Activated CD4-positive, alpha-beta T cell treated with anti-CD3 and anti-CD28 coated beads for 36 hours (primary cell): ENCODE data around the gene SPSB1. TPM values are rescaled to one million over a fixed set of nuclear protein-coding genes. Genes with fewer than 3 reads are reported as not detected.

Source experiments
- ATAC-seq: fragments of 200-7000 bp; cut with Tn5 transposase; one replicate; pipeline ENCODE4 v1.10.0; 2021; ENCODE audit warnings: mild to moderate bottlenecking, moderate library complexity
- CTCF ChIA-PET: fragments of 350-600 bp; sonication (Branson Sonifier 250); formaldehyde crosslinking; loops from one replicate; lab custom pipeline; 2021; ENCODE audit warnings: antibody characterized with exemption; lab: Charles Lee
- POLR2A ChIA-PET: fragments of 350-600 bp; sonication (Branson Sonifier 250); formaldehyde crosslinking; loops from one replicate; lab custom pipeline; 2021; ENCODE audit warnings: antibody characterized with exemption, inconsistent platforms; lab: Charles Lee
- DNase-seq: peaks from one replicate; pipeline ENCODE4 v3.0.0-alpha.2; 2020
- H3K27ac Mint-ChIP-seq: one replicate; pipeline ENCODE4 v1.8.0; 2021; ENCODE audit warnings: mixed read lengths
- H3K27me3 Mint-ChIP-seq: one replicate; pipeline ENCODE4 v1.8.0; 2021; ENCODE audit warnings: mixed read lengths
- H3K36me3 Mint-ChIP-seq: one replicate; pipeline ENCODE4 v1.8.0; 2021; ENCODE audit warnings: low read depth, mixed read lengths
- H3K4me1 Mint-ChIP-seq: one replicate; pipeline ENCODE4 v1.8.0; 2021; ENCODE audit warnings: mixed read lengths
- H3K4me3 Mint-ChIP-seq: one replicate; pipeline ENCODE4 v1.8.0; 2021; ENCODE audit warnings: mild to moderate bottlenecking, moderate library complexity, mixed read lengths
- H3K9me3 Mint-ChIP-seq: one replicate; pipeline ENCODE4 v1.8.0; 2021; ENCODE audit warnings: low read depth, mixed read lengths
- intact Hi-C, 2 experiments: fragments of 100-400 bp; cut with DNase I in 1 of 2; cut with micrococcal nuclease in 1 of 2; formaldehyde crosslinking; loops; one replicate each; pipeline versions ENCODE4 v1.14.2 to v1.15.1; 2022 to 2024; cut with DNase I, micrococcal nuclease
- total RNA-seq, 2 experiments: library from RNA; stranded (reverse); gene quantifications; one replicate each; pipeline ENCODE4 v1.2.3, GENCODE V29; 2021

SPSB1 gene
- total RNA-seq, 2 experiments from 2014 or later, result 5.7 to 6.8 TPM

DNA sequence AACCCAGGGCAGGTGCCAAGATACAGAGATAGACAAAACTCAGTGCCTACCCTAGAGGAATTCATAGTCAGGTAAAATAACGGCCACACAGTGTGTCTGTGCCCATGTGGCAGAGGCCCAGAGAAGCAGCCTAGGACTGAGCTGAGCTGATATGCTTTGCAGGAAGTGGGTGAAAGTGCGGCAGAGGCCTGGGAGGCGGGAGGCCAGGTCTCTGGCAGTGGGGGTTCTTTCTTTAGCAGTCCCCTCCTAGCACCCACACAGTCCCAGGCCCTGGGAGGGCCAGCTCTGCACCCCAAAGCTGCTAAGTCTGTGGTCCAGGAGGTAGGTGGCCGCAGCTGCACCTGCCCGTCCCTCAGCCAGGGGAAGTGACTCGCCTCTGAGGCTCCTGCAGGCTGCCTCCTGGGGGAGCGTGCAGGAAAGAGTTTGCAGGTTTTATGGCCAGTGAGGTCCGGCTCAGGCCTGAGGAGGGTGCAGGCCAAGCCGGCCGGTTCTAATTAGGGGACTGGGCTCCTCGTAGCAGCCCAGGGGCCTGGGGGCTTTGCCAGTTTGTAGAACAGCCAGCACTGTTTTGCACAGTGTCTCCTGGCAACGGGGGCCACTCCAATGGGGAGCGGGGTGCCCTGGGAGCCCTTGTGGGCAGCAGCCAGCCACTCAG is 107.9 kb downstream of the SPSB1 start:
- ChIA-PET CTCF (interaction anchor here (0.6 to 2.0 kb wide), 8 partner anchors 10 to 150 kb away, joined by 3 to 7 read pairs (median 5); no protein-coding TSS in a partner anchor), POLR2A (no interaction called here)

GRCh38 chr1:9401080-9401453 is 108.4 kb downstream of the SPSB1 start:
- ATAC-seq (no peak), DNase-seq (no peak)
- POLR2A ChIA-PET, result no interaction called here
- H3K4me1 Mint-ChIP-seq, result peaks cover 11% of the 10 kb centered on the region
- no peak overlapping the region for H3K4me3 Mint-ChIP-seq
- CTCF ChIA-PET, result no interaction called here
- intact Hi-C loops, result no loop called here
- H3K27me3 Mint-ChIP-seq, result no peaks in the 10 kb centered on the region
- H3K36me3 Mint-ChIP-seq, result no peaks in the 10 kb centered on the region
- H3K27ac Mint-ChIP-seq, result no peak overlapping the region
- H3K9me3 Mint-ChIP-seq, result no peaks in the 10 kb centered on the region

More for the DNA sequence above, 107.9 kb downstream of the SPSB1 start:
- H3K4me1 Mint-ChIP-seq, result peaks cover 10% of the 10 kb centered on the region
- peak; percentile 77 for ATAC-seq
- intact Hi-C loops, result no loop called here
- H3K4me3 Mint-ChIP-seq, result no peak overlapping the region
- H3K27me3 Mint-ChIP-seq, result no peaks in the 10 kb centered on the region
- no peak overlapping the region for H3K27ac Mint-ChIP-seq
- no peaks in the 10 kb centered on the region for H3K9me3 Mint-ChIP-seq
- no peaks in the 10 kb centered on the region for H3K36me3 Mint-ChIP-seq
- peak; percentile 35 for DNase-seq

- no peak overlapping the region for H3K27ac Mint-ChIP-seq
- DNase-seq, result no peak
- no peaks in the 10 kb centered on the region for H3K36me3 Mint-ChIP-seq
- no peaks in the 10 kb centered on the region for H3K9me3 Mint-ChIP-seq
- intact Hi-C loops, result no loop called here
- no peak for ATAC-seq
- H3K4me3 Mint-ChIP-seq, result no peak overlapping the region
- POLR2A ChIA-PET, result no interaction called here
- CTCF ChIA-PET, result interaction anchor here (1.1 kb wide), 1 partner anchor 94 kb away, joined by 3 read pairs; no protein-coding TSS in a partner anchor
- H3K27me3 Mint-ChIP-seq, result no peaks in the 10 kb centered on the region
- peaks cover 16% of the 10 kb centered on the region for H3K4me1 Mint-ChIP-seq
Observed at GRCh38 chr1:9402256-9402616, 109.5 kb downstream of the SPSB1 start.

DNA sequence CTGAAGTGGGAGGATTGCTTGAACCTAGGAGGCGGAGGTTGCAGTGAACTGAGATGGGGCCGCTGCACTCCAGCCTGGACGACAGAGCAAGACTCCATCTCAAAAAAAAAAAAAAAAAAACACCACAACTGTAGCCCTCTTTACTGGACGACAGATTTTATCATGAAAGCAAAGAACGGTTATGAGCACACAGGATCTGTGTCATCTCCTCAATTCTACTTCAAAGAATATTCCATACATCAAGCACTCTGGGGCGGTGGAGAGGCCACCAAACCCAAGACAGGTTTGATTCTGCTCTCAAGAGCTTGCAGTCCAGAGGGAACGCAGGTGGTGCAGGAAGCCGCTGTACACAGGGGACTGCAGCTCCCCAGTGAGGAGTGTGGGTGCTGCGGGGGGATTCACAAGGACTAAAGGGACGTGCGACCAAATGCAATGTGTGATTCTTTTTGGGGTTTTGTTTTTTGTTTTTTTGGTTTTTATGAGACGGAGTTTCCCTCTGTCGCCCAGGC is 110.1 kb downstream of the SPSB1 start:
- peaks cover 16% of the 10 kb centered on the region for H3K4me1 Mint-ChIP-seq
- POLR2A ChIA-PET, result no interaction called here
- DNase-seq (no peak), ATAC-seq (no peak)
- CTCF ChIA-PET, result interaction anchor here (1.1 kb wide), 1 partner anchor 93 kb away, joined by 3 read pairs; no protein-coding TSS in a partner anchor
- no peaks in the 10 kb centered on the region for H3K36me3 Mint-ChIP-seq
- no peak overlapping the region for H3K27ac Mint-ChIP-seq
- H3K9me3 Mint-ChIP-seq, result no peaks in the 10 kb centered on the region
- no peak overlapping the region for H3K4me3 Mint-ChIP-seq
- intact Hi-C loops, result no loop called here
- no peaks in the 10 kb centered on the region for H3K27me3 Mint-ChIP-seq

DNA sequence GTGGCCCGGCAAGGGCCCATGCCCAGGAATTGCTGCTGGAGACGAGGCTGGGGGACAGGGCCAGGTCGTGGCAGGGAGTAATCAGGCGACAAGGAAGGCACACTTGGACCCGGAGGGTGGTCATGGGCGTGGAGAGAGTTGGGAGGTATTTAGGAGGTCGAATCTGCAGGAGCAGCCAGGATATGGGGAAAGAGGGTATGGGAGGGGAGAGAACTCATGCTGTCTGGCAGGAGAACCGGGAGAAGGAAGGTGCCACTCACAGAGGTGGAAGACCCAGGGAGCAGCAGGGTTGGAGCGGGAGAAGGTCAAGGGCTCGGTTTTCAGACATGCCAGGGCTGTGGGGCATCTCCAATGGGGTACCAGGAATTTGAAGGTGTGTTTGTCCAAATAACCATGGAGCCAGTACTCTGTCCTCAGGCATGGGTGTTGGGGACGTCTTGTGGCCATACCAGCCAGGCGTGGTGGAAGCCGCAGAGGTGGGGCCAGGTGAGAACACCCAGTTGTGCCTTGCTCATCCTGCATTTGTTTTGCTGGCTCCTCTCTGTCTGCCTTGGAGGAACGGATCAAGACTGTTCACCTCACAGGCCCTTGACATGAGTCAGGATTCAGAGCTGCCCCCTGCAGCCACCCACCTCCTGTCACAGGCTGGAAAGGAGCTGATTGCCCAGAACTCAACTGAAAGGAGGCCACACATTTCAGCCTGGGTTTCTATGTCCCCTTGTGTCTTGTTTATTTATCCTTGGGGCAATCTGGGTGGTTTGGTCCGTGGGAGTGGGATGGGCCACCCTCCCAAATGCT is 111.6 kb downstream of the SPSB1 start:
- H3K4me3 Mint-ChIP-seq, result no peak overlapping the region
- no peaks in the 10 kb centered on the region for H3K27me3 Mint-ChIP-seq
- ChIA-PET CTCF (no interaction called here), POLR2A (no interaction called here)
- DNase-seq, result no peak
- no peaks in the 10 kb centered on the region for H3K9me3 Mint-ChIP-seq
- H3K36me3 Mint-ChIP-seq, result no peaks in the 10 kb centered on the region
- no peak overlapping the region for H3K27ac Mint-ChIP-seq
- no peak for ATAC-seq
- H3K4me1 Mint-ChIP-seq, result peaks cover 16% of the 10 kb centered on the region
- intact Hi-C loops, result no loop called here

DNA sequence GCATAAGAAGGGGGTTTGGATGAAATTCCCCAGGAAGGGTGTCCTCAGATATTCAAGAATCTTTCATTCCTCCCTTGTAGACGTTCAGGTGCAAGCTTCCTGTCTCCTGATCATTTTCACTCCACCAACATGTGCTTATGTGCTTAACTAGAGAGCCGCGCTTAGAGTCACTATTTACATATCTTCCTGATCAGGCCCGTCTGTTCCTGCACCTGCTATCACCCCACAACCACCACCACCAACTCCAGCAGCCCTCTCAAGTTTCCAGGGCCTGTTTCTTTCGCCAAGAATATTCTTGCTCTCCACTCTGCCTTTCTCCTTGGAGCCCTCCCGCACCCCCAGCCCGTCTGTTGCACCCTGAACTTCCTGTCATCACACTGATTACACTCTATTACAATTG is 113.4 kb downstream of the SPSB1 start:
- peaks cover 8% of the 10 kb centered on the region for H3K4me1 Mint-ChIP-seq
- peaks cover 2% of the 10 kb centered on the region for H3K9me3 Mint-ChIP-seq
- ATAC-seq (no peak), DNase-seq (no peak)
- H3K27ac Mint-ChIP-seq, result peak overlapping the region; percentile 34
- H3K4me3 Mint-ChIP-seq, result no peak overlapping the region
- POLR2A ChIA-PET, result no interaction called here
- H3K36me3 Mint-ChIP-seq, result peaks cover 2% of the 10 kb centered on the region
- peaks cover 2% of the 10 kb centered on the region for H3K27me3 Mint-ChIP-seq
- CTCF ChIA-PET, result interaction anchor here (0.7 kb wide), 1 partner anchor 34 kb away, joined by 3 read pairs; no protein-coding TSS in a partner anchor
- intact Hi-C loops, result no loop called here

DNA sequence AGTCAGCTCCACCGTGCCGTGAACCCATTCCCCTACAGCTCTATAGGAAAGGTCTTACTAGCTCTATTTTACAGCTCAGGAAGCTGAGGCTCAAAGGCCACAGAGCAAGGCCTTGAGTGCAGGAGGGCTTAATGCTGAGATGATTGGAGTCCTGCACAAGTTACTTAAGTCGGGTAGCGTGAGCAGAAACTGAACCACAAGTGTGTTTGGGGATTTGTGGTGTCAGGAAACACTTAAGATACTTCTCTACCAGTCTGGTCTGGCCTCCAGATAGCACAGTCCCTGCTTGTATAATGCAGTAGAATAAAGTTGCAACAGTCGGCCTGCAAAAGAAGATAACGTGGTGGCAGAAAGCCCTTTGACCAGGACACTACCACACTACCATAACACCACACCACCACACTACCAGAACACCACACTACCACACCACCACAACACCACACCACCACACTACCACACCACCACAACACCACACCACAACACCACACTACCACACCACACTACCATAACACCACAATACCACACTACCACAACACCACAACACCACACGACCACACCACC is 118.1 kb downstream of the SPSB1 start:
- H3K27ac Mint-ChIP-seq, result peak overlapping the region; percentile 80
- CTCF ChIA-PET, result interaction anchor here (0.6 to 2.0 kb wide), 5 partner anchors 11 to 121 kb away, joined by 3 to 8 read pairs (median 4); no protein-coding TSS in a partner anchor

GRCh38 chr1:9413071-9413876 is 120.6 kb downstream of the SPSB1 start:
- POLR2A ChIA-PET, result interaction anchor here (1.4 to 1.5 kb wide), 2 partner anchors 13 to 98 kb away, joined by 4 to 8 read pairs; no protein-coding TSS in a partner anchor
- H3K9me3 Mint-ChIP-seq, result peaks cover 2% of the 10 kb centered on the region
- intact Hi-C loops, result loop anchor here (1.0 to 5.0 kb wide), 6 partner anchors 13 to 138 kb away; partner anchors contain the start of gene SPSB1 (in 1 of the 2)
- peak overlapping the region; percentile 55 for H3K27ac Mint-ChIP-seq
- no peak overlapping the region for H3K4me3 Mint-ChIP-seq
- peaks cover 49% of the 10 kb centered on the region for H3K4me1 Mint-ChIP-seq
- DNase-seq (peak; percentile 90), ATAC-seq (peak; percentile 89)
- peaks cover 3% of the 10 kb centered on the region for H3K36me3 Mint-ChIP-seq
- peaks cover 3% of the 10 kb centered on the region for H3K27me3 Mint-ChIP-seq
- CTCF ChIA-PET, result interaction anchor here (0.9 to 1.6 kb wide), 3 partner anchors 13 to 303 kb away, joined by 3 to 11 read pairs (median 3); no protein-coding TSS in a partner anchor

More for the DNA sequence above, 118.1 kb downstream of the SPSB1 start:
- ATAC-seq, result peak; percentile 5
- POLR2A ChIA-PET, result no interaction called here
- Mint-ChIP-seq H3K4me1 (peaks cover 34% of the 10 kb centered on the region), H3K9me3 (peaks cover 2% of the 10 kb centered on the region), H3K36me3 (peaks cover 3% of the 10 kb centered on the region), H3K4me3 (peak overlapping the region; percentile 60), H3K27me3 (peaks cover 3% of the 10 kb centered on the region)
- DNase-seq, result peak; percentile 26
- intact Hi-C loops, result loop anchor here in 1 of 2 experiments (5.0 kb wide), 2 partner anchors 94 to 119 kb away; partner anchors contain the start of gene SPSB1

DNA sequence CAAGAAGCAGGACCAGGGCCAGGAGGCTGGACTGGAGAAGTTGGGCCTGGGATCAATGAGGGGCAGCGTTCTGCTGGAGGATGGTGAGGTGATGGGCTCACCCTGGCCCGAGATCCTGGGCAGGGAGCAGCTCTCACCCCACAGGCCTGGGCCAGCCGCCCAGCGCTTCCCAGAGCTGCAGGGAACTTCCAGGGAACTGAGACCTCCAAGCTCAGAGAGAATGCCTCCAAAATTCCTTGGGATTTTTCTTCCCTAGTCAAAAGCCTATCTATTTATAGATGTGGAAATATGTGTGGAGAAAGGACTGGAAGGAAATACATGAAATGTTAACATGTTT is 121.2 kb downstream of the SPSB1 start:
- peaks cover 50% of the 10 kb centered on the region for H3K4me1 Mint-ChIP-seq
- intact Hi-C loops, result loop anchor here (1.0 to 5.0 kb wide), 6 partner anchors 12 to 139 kb away; partner anchors contain the start of gene SPSB1 (in 1 of the 2)
- POLR2A ChIA-PET, result interaction anchor here (1.4 to 1.5 kb wide), 2 partner anchors 12 to 99 kb away, joined by 4 to 8 read pairs; no protein-coding TSS in a partner anchor
- H3K27ac Mint-ChIP-seq, result no peak overlapping the region
- H3K36me3 Mint-ChIP-seq, result peaks cover 3% of the 10 kb centered on the region
- CTCF ChIA-PET, result interaction anchor here (0.9 to 1.6 kb wide), 3 partner anchors 12 to 303 kb away, joined by 3 to 11 read pairs (median 3); no protein-coding TSS in a partner anchor
- no peak overlapping the region for H3K4me3 Mint-ChIP-seq
- peaks cover 2% of the 10 kb centered on the region for H3K9me3 Mint-ChIP-seq
- H3K27me3 Mint-ChIP-seq, result peaks cover 3% of the 10 kb centered on the region
- ATAC-seq (no peak), DNase-seq (no peak)

- H3K4me1 Mint-ChIP-seq, result peaks cover 56% of the 10 kb centered on the region
- DNase-seq (no peak), ATAC-seq (no peak)
- H3K27me3 Mint-ChIP-seq, result no peaks in the 10 kb centered on the region
- peak overlapping the region; percentile 6 for H3K4me3 Mint-ChIP-seq
- no peak overlapping the region for H3K27ac Mint-ChIP-seq
- ChIA-PET CTCF (no interaction called here), POLR2A (no interaction called here)
- intact Hi-C loops, result no loop called here
- no peaks in the 10 kb centered on the region for H3K9me3 Mint-ChIP-seq
- H3K36me3 Mint-ChIP-seq, result no peaks in the 10 kb centered on the region
Observed at GRCh38 chr1:9416506-9416905, 123.8 kb downstream of the SPSB1 start.
